Measurements from ENCODE around the gene UNC50. TPM values are rescaled to one million over a fixed set of nuclear protein-coding genes. Genes with fewer than 3 reads are reported as not detected.

UNC50 gene
- total RNA-seq, 4 donors from 2014 or later, result 30.3 to 43.1 (median 30.5) TPM

DNA sequence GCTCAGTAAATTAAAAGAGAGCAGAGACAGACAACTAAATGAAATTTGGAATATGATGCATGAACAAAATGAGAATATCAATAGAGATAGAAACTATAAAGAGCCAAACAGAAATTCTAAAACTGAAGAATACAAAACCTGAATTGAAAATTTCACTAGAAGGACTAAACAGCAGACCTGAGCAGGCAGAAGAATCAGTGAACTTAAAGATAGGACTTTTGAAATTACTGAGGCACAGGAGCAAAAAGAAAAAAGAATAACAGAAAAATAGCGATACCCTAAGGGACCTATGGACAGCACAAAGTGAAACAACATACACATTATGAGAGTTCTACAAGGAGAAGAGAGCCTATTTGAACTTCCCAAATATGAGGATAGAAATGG is 41.6 kb downstream of the UNC50 start:
- no peak overlapping the region for H3K4me3 ChIP-seq
- H3K4me1 ChIP-seq, result no peaks in the 10 kb centered on the region
- ATAC-seq, result no peak
- DNase-seq, result no peak
- H3K36me3 ChIP-seq, result no peaks in the 10 kb centered on the region
- TF ChIP-seq POLR2A (IDR thresholded peaks at IDR 0.05), result no peak
- TF ChIP-seq, protein P1, sequence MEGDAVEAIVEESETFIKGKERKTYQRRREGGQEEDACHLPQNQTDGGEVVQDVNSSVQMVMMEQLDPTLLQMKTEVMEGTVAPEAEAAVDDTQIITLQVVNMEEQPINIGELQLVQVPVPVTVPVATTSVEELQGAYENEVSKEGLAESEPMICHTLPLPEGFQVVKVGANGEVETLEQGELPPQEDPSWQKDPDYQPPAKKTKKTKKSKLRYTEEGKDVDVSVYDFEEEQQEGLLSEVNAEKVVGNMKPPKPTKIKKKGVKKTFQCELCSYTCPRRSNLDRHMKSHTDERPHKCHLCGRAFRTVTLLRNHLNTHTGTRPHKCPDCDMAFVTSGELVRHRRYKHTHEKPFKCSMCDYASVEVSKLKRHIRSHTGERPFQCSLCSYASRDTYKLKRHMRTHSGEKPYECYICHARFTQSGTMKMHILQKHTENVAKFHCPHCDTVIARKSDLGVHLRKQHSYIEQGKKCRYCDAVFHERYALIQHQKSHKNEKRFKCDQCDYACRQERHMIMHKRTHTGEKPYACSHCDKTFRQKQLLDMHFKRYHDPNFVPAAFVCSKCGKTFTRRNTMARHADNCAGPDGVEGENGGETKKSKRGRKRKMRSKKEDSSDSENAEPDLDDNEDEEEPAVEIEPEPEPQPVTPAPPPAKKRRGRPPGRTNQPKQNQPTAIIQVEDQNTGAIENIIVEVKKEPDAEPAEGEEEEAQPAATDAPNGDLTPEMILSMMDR (IDR thresholded peaks at IDR 0.05 in 4 of 5, conservative IDR thresholded peaks at IDR 0.05 in 1 of 5), result no peak
- no peak overlapping the region for H3K27ac ChIP-seq
- intact Hi-C loops (cut with DNase I; ENCODE audit: low total_unique reads), result loop anchor here (1.0 to 5.0 kb wide), 2 partner anchors 187 to 417 kb away; no protein-coding TSS in a partner anchor
- no peaks in the 10 kb centered on the region for H3K9me3 ChIP-seq
- H3K27me3 ChIP-seq, result no peaks in the 10 kb centered on the region
- in situ Hi-C loops (cut with MboI; ENCODE audit: low sequenced_read_pairs in 4 of 4), result loop anchor here (5.0 to 25.0 kb wide), 4 partner anchors 187 to 837 kb away; partner anchors contain the start of gene REV1 (in 1 of the 4)

DNA sequence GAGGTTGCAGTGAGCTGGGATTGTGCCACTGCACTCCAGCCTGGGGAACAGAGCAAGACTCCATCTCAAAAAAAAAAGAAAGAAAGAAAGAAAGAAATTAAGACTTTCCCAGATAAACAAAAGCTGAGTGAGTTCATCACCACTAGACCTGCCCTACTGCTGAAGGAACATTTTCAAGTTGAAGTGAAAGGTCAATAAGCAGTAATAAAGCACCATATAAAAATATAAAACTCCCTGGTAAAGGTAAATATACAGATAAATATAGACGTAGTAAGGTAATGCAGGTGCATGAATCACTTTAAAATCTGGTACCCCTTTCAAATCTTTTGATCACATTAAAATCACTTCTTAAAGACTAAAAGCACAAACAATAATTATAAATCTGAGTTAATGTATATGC is 42.6 kb downstream of the UNC50 start:
- no peak for TF ChIP-seq POLR2A (IDR thresholded peaks at IDR 0.05)
- TF ChIP-seq, protein P1 (IDR thresholded peaks at IDR 0.05 in 4 of 5, conservative IDR thresholded peaks at IDR 0.05 in 1 of 5), result no peak
- Histone ChIP-seq H3K4me1 (no peaks in the 10 kb centered on the region), H3K27me3 (no peaks in the 10 kb centered on the region), H3K9me3 (no peaks in the 10 kb centered on the region), H3K36me3 (no peaks in the 10 kb centered on the region), H3K4me3 (no peak overlapping the region), H3K27ac (no peak overlapping the region)
- in situ Hi-C loops (cut with MboI; ENCODE audit: low sequenced_read_pairs in 4 of 4), result loop anchor here in 3 of 4 donors (5.0 to 25.0 kb wide), 3 partner anchors 186 to 414 kb away; no protein-coding TSS in a partner anchor
- ATAC-seq (no peak), DNase-seq (no peak)
- intact Hi-C loops (cut with DNase I; ENCODE audit: low total_unique reads), result no loop called here

- ATAC-seq (no peak), DNase-seq (peak in 1 of 2 donors; percentile 21)
- peaks cover 0 to 4% of the 10 kb centered on the region in 2 donors for H3K36me3 ChIP-seq
- intact Hi-C loops (cut with DNase I; ENCODE audit: low total_unique reads), result no loop called here
- in situ Hi-C loops (cut with MboI; ENCODE audit: low sequenced_read_pairs in 4 of 4), result loop anchor here in 3 of 4 donors (5.0 to 25.0 kb wide), 3 partner anchors 182 to 410 kb away; no protein-coding TSS in a partner anchor
- H3K9me3 ChIP-seq, result no peaks in the 10 kb centered on the region
- TF ChIP-seq, protein P1 (IDR thresholded peaks at IDR 0.05 in 4 of 5, conservative IDR thresholded peaks at IDR 0.05 in 1 of 5), result no peak
- no peaks in the 10 kb centered on the region for H3K27me3 ChIP-seq
- peak overlapping the region in 1 of 4 donors; percentile 12 for H3K27ac ChIP-seq
- no peak overlapping the region for H3K4me3 ChIP-seq
- H3K4me1 ChIP-seq, result no peaks in the 10 kb centered on the region
These were observed 46.5 kb downstream of the UNC50 start for GRCh38 chr2:98654699-98655495.

DNA sequence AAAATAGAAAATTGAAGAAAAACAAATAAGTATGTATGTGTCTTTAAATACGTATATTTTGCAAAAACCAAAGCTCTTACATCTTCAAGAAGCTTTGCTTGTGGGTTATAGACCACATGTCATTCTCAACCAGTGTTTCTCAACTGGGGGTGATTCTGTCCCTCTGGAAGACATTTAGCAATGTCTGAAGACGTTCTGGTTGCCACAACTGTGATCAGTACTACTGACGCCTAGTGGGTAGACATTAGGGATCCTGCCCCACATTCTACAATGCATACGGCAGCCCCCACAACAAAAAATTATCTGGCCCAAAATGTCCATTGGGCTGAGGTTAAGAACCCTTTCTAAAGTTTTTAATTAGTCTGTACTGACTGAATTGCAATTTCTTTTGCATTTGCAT is 48.4 kb downstream of the UNC50 start:
- DNase-seq (no peak), ATAC-seq (no peak)
- Histone ChIP-seq H3K36me3 (peaks cover 0 to 12% of the 10 kb centered on the region in 2 donors), H3K27ac (no peak overlapping the region), H3K27me3 (no peaks in the 10 kb centered on the region), H3K4me1 (no peaks in the 10 kb centered on the region), H3K4me3 (no peak overlapping the region), H3K9me3 (peaks cover 0 to 4% (median 0%) of the 10 kb centered on the region in 3 donors)
- in situ Hi-C loops (cut with MboI; ENCODE audit: low sequenced_read_pairs in 4 of 4), result loop anchor here in 2 of 4 donors (10.0 to 25.0 kb wide), 2 partner anchors 406 to 408 kb away; no protein-coding TSS in a partner anchor
- no peak for TF ChIP-seq POLR2A (IDR thresholded peaks at IDR 0.05)
- TF ChIP-seq, protein P1 (IDR thresholded peaks at IDR 0.05 in 4 of 5, conservative IDR thresholded peaks at IDR 0.05 in 1 of 5), result no peak
- intact Hi-C loops (cut with DNase I; ENCODE audit: low total_unique reads), result no loop called here
